ENCODE measurements around the gene CLEC16A.

Gene CLEC16A

GRCh38 chr16:10969615-10970014 is 25.3 kb downstream of the CLEC16A start:
- DNase-seq: no peak

GRCh38 chr16:10970065-10970464 is 25.7 kb downstream of the CLEC16A start:
- DNase-seq: no peak

- DNase-seq: peak; percentile 56
Observed at GRCh38 chr16:10971560-10971961, 27.2 kb downstream of the CLEC16A start.

GRCh38 chr16:10972108-10972818 is 27.9 kb downstream of the CLEC16A start:
- no peak for DNase-seq

GRCh38 chr16:10972819-10973464 is 28.6 kb downstream of the CLEC16A start:
- no peak for DNase-seq

GRCh38 chr16:10976634-10977033 is 32.3 kb downstream of the CLEC16A start:
- DNase-seq: no peak

- DNase-seq: no peak
Observed at GRCh38 chr16:10978124-10978523, 33.8 kb downstream of the CLEC16A start.

GRCh38 chr16:10978871-10979446 is 34.6 kb downstream of the CLEC16A start:
- DNase-seq: no peak

- DNase-seq: no peak
Observed at GRCh38 chr16:10979717-10980601, 35.6 kb downstream of the CLEC16A start.

GRCh38 chr16:10980813-10981212 is 36.4 kb downstream of the CLEC16A start:
- no peak for DNase-seq

GRCh38 chr16:10981697-10982216 is 37.4 kb downstream of the CLEC16A start:
- peak; percentile 50 for DNase-seq

- DNase-seq: no peak
Observed at GRCh38 chr16:10982465-10983150, 38.2 kb downstream of the CLEC16A start.

GRCh38 chr16:10983159-10983558 is 38.8 kb downstream of the CLEC16A start:
- DNase-seq: no peak

GRCh38 chr16:10984509-10984908 is 40.1 kb downstream of the CLEC16A start:
- DNase-seq: no peak

- DNase-seq: no peak
Observed at GRCh38 chr16:10987361-10988163, 43.2 kb downstream of the CLEC16A start.

GRCh38 chr16:10988164-10988803 is 43.9 kb downstream of the CLEC16A start:
- DNase-seq: peak; percentile 77

- DNase-seq: no peak
Observed at GRCh38 chr16:10988879-10989278, 44.5 kb downstream of the CLEC16A start.

GRCh38 chr16:10989559-10989958 is 45.2 kb downstream of the CLEC16A start:
- no peak for DNase-seq

- DNase-seq: no peak
Observed at GRCh38 chr16:10990378-10990777, 46.0 kb downstream of the CLEC16A start.

- no peak for DNase-seq
Observed at GRCh38 chr16:10992112-10992511, 47.7 kb downstream of the CLEC16A start.

GRCh38 chr16:10992797-10993196 is 48.4 kb downstream of the CLEC16A start:
- DNase-seq: no peak
